HT1080 (cell line): ENCODE data around the gene CEMIP. TPM values are rescaled to one million over a fixed set of nuclear protein-coding genes. Genes with fewer than 3 reads are reported as not detected.

Experiments
- DNase-seq: peaks from one replicate; pipeline ENCODE4 v3.0.0-alpha.2; 2015; ENCODE audit warnings: low read depth
- total RNA-seq: library from RNA; depleted of rRNA; stranded (reverse); fragments of >200 nt; shearing (Covaris generic); gene quantifications from 2 replicates; pipeline ENCODE4 v1.2.3, GENCODE V29; 2014

CEMIP gene
- total RNA-seq, 1 experiment from 2014 or later, result 2.3 TPM

DNA sequence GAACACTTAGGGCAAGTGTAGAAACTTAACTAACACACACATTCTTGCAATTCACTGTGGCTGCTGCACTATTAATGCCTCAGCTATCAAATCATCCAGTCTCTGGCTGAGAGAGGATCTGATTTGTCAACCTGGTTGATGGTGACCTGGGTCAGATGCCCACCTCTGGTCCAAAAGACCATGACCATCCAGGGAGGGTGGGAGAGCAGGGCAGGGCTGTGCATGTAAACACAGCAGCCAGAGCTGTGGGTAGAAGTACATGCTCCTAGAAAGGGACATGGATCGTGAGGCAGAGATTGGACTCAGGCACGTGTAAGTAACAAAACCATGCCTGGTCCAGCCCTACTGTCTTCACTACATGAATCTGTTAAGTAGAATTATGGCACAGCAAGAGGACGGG lies 193.1 kb downstream of the CEMIP start:
- DNase-seq, result no peak

DNA sequence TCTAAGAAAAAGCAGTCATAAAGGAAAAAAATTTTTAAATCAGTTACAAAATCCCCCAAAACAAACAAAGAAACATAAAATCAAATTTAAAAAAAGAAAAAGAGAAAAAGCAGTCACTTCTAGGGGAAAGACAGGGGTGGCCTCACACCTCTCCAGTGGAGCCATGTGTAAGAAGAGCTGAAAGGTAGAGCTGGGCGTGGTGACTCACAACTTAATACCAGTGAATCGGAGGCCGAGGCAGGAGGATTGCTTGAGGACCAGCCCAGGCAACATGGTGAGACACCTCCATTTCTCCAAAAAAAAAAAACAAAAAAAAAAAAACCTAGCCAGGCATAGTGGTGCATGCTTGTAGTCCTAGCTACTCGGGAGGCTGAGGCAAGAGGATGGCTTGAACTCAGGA lies 195.7 kb downstream of the CEMIP start:
- no peak for DNase-seq

DNA sequence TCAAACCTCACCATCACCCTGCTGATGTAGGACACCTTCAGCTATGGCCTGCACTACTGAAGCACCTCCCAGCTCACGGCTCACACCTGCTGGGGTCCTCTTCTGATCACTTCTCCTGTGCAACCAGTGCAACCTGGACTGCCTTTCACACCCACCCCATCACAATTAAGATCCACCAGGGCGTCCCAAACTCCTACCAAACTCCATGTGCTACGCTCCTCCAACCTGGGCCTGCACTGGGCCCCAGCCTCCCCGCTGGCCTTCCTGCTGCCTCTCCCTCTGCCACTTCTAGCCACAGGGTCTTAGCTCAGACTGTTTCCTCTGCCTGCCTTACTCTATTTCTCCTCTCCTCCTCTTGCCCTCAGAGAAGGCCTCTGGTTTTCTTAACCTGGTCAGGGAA lies 197.7 kb downstream of the CEMIP start:
- no peak for DNase-seq

DNA sequence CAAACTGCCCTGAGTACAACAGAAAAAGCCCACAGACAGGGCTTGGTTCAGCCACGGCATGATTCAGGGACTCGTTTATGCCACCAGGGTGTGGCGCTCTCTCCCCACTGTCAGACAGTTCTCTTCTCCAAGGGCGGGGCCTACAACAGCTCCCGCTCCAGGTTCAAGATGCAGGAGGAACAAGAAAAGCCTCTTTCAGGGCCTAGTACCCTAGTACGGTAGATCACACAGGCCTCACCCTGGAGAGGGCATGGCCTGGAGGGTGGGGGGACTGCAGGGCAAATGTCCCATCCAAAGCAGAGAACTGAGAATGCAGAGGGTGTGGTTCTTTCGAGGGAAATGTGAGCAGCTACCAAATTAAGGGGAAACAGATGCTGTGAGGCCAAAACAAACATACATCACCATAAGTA lies 198.5 kb downstream of the CEMIP start:
- DNase-seq, result no peak

DNA sequence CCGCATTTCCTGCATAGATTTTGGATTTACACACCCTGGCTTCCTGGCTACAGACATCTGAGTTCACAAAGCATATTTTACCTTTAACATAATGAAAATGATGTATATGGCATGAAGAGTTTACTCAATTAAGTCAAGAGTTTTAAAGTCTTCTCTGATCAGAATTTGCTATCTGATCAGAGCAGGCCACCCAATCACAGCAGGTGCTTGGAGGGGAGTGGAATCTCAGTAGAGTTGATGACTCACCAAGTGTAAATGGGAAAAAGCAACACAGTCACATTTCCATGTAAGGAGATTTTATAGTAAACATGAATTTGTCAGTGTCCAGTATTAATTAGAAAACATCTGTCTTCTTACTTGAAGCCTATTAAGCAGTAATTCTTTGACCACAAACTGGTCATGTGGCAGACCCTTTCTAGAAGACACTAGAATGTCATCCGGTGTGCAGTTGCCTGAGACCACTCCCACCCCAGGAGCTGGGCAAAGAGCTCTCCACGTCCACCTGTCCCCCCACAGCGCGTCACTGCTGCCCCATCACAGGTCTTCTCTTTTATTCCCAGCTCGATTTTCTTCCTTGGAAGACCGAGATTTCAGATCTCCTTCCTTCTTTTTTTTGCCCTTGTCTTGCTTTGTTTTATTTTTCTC lies 199.6 kb downstream of the CEMIP start:
- DNase-seq, result peak; percentile 41

DNA sequence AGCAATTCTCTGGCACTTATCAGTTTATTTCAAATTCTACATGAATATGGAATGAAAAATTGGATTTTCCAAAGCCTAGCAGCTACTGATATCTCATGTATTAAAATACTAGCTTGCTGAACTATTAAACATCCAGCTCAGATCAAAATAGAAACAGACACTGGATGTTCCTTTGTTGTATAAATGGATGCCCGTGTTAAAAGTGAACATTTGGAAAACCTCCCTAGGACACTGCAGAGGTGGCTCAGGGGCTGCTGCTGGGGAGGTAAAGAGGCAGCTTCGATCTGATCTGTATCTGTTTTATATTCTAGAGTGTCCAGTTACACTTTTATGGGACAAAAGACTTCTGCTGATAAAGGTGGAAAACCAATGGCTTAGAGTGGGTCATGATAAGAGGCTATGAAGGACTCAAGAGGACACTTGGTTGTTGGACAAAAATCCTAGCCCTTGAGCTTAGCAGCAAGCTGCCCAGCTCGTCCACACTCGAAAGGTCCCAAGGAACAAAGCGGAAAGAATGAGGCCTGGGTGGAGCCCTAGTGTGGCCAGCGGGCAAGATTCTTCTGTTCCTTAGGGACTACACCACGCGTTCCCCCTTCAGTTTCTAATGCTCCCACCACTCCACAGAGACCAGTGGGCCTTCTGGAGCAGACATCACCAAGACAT lies 200.5 kb downstream of the CEMIP start:
- DNase-seq, result no peak

DNA sequence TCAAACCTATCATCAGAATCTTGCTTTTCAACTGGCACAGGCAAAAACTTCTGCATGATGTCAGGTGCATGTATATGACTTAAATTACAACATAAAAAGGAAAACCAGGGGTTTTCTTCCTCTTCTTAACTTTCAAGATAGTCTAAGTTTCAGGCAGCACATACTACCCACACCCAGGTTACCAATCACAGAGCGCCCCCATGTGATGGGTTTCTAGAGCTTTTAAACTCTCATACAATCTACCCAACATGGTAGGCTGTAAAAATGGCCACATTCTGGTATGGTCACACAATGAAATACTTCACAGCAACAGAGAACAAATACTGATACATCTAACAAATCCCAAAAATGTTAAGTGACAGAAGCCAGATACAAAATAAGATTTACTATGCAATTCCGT lies 203.0 kb downstream of the CEMIP start:
- no peak for DNase-seq

DNA sequence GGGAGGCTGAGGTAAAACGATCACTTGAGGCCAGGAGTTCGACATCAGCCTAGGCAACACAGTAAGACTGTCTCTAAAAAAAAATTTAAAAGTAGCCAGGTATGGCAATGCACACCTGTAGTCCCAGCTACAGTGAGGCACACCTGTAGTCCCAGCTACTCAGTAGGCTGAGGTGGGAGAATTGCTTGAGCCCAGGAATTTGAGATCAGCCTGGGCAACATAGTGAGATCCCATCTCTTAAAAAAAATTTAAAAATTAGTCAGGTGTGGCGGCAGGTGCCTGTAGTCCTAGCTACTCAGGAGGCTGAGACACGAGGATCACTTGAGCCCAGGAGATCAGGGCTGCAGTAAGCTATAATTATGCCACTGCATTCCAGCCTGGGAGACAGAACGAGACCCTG lies 203.7 kb downstream of the CEMIP start:
- DNase-seq, result no peak

DNA sequence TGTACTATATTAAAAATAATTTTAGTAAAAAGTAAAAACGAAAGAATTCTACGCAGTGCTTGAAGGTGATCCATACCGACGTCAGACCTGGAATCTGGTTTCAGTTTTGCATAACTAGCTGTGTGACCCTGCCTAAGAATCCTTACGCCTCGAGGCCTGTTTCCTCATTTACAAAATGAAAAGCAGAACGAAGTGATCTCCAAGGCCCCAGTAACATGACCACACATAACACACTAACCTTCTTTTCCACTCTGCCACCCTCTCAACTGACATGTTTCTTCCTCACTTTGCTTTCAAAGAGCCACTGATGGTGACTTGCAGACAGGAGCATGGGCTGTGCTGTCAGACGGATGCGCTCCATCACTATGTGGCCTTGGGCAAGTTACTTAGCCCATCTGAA lies 205.7 kb downstream of the CEMIP start:
- no peak for DNase-seq

DNA sequence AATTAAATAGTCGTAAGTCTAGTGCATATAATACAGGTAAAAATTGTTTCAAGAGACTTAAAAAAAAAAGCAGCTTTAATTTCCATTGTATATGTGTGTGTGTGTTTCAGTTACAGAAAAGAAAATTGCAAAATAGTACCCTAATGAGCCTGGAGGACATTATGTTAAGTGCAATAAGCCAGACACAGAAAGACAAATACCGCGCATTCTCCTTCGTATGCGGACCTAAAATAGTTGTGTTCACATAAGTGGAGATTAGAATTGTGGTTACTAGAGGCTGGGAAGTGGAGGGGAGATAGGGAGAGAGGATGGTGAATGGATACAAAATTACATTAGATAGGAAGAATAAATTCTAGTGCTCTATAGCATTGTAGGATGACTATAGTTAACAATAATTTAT lies 206.8 kb downstream of the CEMIP start:
- DNase-seq, result no peak

DNA sequence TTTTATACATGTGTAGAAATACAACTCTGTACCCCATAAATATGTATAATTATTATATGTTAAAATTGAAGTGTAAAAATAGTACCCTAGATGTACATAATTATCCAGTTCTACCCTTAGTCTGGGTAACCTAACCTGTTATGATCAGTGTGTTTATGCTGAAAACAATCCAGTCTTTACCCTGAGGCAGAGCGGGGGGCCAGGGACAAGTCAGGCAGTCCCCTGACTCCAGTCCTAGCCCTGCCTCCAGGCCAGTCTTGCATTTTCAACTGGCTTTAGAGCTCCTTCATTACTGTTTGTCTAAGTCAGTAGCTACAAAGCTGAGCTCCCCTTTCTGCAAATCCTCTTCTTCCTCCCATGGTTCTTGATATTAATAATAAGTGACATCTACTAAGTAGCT lies 207.3 kb downstream of the CEMIP start:
- DNase-seq, result no peak

DNA sequence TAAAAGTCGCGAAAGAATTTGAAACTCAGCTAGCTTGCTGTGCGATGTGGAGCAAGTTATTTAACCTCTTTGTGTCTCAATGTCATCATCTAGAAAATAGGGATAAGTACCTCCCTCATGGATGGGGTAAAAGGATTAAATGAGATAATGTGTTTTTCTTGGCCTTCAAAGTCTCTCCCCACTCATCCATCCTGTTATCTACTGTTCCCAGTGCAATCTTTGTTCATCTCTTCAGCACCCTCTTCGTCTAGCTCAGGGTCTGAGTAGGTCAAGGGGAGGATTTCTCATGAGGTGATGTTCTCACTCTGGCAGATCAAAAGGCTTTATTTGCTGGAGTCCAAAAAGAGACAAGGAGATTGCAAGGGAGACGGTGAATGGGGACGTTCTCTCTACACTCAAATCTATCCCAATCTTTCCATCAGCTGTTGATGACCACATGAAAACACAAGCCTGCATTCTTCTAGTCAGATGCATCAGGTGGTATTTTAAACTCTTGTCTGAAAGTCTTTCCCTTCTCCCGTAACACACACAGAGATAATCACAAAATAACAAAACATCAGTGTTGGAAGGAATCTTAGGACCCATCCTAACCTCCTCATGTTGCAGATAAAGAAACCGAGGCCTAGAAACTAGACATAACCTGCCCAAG lies 209.1 kb downstream of the CEMIP start:
- DNase-seq, result no peak

DNA sequence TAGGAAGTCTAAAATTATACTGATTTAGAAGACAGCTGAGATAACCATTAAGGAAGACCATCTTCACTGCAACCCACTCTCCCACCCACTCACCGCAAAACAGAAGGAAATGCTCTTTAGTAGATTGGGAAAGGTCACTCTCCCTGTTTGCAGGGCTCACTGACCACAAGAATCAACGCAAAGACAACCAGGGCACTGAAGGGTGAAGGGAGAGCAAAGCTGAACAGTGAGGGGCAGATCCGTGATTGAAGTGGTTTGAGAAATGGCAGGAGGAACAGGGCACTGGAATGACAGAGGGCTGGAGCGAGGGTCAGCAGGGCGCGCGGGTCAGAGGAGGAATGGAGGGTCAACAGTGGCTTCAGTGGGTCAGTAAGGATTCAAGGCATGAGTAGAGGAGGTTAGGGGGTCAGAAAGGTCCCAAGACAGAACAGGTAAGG lies 209.9 kb downstream of the CEMIP start:
- DNase-seq, result no peak

DNA sequence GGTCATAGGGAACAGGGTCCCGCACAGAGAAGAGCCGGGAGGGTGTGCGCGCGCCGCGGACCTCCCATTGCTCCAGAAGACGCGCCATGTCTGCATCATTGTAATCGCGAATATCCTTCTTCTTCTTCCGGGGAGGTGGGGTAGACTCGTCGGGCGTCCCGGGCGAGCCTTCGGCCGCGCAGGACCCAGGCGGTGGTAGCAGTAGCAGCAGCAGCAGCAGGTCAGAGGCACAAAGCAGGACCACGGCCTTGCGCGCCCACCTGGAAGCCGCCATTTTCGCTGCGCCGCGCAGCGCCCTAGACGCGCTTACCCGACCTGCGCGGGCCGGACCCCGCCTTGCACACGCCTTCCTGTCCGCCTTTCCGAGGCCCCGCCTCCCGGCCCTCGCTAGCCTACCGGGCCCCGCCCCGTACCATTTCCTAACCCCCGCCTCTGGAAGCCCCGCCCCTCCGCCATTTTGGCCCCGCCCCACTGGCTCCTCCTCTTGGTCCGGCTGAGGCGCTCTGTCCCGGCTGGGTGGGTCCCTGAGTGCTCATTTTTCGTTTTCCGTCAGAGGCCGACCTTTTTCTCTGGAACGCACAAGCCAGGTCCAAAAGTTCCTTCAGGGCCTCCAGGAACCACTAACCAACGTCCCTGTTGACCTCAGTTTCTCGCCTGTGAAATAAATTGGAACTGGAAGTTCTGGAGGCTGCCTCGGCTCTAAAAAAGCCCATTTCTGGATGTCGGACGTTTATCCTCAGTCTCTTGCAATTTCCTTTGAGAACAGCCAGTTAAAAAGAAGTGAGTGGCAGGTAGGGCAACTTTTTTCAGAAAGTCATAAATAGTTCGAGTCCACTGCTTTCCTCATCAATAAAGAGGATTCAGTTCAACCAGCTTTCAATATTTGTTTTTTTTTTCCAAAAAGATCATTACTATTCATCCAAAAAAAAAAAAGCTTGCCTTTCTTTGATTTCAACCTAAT lies 210.6 kb downstream of the CEMIP start, which contains the start of gene MESD:
MESD (minus strand) TSS at position 302 of the 961 bp plus-strand sequence; CDS start at position 274, 28 bp downstream.
- peak; percentile 86 for DNase-seq

DNA sequence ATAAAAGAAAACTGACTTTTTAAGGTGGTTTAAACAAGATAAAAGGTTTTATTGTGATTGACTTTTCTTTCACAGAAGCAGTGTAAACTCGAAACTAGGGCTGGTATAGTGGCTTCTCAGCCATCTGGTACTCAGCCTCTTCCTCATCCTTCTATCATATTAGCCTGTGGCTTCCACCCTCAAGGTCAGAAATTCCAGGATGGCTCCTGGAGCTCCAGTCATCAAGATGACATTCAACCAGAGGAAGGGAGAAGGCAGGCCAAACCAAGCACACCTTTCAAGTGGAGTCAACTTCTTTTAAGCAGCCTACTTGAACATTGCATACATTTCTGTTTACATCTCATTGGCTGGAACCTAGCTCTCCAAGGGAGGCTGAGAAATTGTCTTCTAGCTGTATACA lies 211.8 kb downstream of the CEMIP start:
- DNase-seq, result no peak

DNA sequence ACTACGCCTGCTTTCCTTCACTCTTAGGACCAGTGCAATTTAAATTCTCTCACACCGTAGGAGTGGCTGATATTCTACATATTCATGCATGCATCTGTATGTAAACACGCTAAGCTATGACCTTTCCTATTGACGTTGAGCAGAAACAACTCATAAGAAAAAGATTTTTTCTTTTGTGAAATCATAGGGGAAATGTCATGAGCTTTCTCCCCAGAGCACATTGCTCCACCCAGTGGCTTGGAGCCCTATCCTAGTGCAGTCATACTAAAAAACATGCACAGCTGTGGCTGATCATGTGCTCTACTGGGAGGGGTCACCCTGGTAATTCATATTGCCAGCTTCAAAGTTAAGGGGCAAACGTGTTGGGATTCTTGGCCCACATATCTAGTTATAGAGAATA lies 212.3 kb downstream of the CEMIP start:
- no peak for DNase-seq

DNA sequence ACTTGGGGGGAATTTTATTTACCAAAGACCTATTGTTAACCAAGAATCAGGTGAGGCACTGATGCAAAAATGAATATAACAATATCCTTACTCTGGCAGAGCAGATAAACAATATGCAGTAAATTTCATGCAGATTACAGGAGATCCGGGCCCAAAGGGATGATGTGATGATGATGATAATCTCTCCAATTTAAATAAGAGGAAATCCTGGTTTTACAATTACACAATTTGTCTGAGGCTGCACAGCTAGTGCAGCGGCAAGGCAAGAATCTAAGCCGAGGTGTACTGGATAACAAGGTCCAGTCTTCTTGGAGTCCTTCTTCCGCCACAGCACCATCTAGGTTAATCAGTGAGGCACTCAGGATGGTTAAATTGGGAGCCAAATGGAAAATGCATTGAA lies 212.8 kb downstream of the CEMIP start:
- no peak for DNase-seq

DNA sequence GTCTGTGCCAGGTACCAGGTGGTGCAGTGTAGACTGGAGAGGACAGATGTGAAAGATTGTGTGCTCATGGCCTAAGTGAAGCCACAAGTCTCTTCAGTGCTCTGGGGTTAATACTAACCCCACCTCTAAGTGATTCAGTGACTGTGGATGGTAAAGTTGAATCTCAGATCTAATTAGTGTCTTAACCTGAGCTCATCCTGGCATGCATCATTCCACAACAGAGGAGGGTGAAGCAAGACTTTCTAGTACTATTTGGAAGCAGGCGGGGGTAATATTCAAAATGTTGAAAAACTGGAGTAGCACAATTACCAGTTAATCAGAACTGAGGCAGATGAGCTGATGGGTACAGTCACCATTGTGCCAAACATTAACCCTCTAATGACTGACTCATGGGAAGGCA lies 213.3 kb downstream of the CEMIP start:
- no peak for DNase-seq

DNA sequence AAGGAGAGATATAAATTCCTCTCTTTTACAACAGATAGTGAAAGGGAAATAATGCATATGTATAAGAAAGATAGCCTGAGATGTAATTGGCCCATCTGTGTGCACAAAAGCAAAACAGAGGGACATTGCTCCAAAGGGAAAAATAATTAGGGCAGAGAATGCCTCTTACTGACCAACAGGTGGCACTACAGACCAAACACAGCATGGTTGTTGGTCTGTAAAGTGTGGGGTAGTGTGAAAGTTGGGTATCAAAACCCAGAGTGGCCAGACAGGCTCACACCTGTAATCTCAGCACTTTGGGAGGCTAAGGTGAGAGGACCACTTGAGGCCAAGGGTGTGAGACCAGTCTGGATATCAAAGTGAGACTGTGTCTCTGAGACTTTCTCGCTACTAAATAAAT lies 217.1 kb downstream of the CEMIP start:
- DNase-seq, result no peak

DNA sequence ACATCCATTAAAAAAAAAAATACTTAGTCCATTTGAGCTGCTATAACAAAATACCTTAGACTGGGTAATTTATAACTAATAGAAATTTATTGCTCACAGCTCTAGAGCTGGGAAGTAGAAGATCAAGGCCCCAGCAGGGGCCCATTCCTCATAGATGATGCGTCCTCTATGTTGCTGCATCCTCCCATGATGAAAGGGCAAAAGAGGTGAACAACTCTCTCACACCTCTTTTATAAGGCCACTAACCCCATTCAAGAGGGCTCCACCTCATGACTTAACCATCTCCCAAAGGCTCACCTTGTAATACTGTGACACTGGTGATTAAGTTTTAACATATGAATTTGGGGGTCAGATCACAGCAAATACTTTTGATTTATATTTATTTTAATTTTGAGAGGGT lies 218.5 kb downstream of the CEMIP start:
- no peak for DNase-seq

DNA sequence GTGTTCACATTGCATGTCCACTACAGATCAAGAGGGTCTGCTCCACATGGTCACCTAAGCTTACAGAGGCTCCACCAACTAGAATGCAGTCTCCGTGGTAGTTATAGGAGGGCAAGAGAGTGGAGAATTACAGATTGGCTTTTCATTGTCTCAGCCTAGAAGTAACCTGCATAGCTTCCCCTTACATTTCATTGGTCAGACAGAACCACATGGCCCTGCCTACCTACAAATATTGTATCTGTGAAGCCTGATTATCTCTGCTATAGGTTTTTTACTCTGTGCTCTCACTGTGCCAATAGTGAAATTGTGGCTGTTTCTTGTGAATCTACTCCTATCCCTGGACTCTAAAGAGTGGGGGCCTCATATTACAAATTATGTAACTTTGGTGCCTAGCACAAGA lies 219.1 kb downstream of the CEMIP start:
- DNase-seq, result no peak

DNA sequence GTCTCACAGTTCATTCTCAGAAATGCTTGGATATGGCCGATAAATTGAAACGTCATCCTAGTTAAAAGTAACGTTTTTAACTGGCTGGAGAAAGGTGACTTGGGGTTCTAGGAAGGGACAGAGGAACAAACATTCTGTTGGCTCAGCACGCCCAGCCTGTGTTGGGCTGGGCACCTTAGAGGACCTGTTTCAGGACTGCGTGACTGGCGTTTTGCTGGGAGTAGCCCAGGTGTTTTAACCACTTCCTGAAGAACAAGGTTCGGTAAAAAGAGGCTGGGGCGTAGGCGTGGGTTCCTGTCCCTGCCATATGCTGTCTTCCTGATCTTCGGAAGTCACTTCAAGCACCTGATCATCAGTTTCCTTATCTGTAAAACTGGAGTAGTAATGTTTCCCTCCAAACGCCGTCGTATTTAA lies 220.5 kb downstream of the CEMIP start:
- no peak for DNase-seq
